GM18502 (cell line): Measurements from ENCODE around the gene RPS6KL1.
"Not testable (repeated sequence)": the region's sequence is repeated elsewhere in the genome, so short reads cannot be mapped to it uniquely, and the experiment has no call there.

Source experiments
- ATAC-seq: cut with Tn5 transposase; IDR thresholded peaks from one replicate; pipeline ENCODE4 v1.9.1; 2021; ENCODE audit warnings: mild to moderate bottlenecking; ENCODE audit not compliant: unreplicated experiment, poor library complexity

Gene RPS6KL1

DNA sequence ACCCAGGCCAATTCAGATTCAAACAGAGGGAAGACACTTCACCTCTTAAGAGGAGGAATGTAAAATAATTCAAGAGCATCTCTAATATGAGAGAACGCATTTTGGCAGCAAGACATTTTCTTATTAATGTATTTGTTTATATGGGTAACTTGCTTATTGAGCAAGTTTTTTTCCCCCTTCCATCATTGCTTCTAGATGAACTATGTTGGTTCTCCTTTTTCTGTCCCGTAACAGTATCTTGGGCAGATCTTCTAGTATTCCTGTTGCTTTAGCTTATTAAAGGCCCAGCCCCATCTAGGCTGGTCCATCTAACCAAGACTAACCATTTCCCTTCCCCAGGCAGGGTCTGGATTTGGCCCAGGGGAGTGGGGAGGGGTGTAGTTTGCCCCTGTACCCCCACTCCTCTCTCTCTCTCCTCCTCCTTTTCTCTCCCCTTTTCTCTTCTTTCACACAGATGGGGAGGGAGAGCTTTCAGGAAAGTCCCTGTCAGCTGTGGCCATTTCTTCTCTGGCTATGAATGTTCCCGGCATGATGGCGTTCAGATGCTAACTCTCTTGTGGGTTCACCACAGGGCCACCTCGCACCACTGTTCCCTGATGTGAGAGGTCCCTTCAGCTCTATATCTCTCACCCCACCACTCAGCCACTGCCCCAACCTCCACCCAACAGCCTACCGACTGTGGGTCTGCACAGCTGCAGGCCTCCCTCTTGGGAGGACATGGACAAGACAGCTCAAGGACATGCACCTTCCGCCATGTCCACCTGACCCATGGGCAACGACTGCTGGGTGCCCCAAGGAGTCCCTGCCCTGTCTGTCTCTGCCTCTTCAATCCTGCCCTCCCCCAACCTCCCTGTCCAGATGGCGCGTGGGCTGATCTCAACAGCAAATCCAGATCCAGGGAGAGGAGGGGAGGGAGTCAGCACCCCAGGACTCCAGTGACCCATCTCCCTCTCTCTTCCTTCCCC lies 15.8 kb upstream of the RPS6KL1 start:
- ATAC-seq = no peak

DNA sequence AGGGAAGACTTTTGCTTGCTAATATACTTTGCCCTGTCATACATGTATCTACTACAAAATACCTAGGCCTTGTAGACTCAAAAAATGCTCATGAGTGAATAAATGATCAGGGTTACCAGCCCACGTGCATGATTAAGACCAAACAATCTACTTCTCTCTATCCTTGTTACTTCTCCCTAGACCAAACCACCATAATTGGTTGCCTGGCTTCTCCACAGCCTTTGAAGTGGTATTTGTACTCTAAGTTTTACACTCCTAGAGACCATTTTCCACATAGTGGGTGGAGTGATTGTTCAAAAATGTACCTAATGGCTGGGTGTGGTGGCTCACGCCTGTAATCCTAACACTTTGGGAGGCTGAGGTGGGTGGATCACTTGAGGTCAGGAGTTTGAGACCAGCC lies 14.1 kb upstream of the RPS6KL1 start:
- ATAC-seq = no peak

DNA sequence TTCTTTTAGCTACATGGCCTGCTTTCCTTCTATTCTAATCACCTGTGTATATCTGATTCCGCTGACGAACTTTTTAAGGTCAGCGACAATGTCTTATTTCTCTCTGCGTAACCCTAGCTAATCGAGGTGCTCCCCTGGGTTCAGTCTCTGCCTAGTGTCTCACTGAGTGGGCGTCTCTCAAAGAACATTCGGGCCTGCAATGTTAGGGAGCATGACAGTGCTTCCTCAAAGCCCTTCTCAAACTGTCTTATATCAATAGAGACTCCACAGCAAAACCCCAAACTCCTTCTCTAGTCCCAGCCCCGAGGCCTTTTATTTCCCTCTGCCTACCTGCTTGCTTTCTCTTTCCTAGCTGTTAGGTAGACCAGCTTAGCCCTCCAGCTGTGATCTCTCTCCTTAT lies 13.7 kb upstream of the RPS6KL1 start:
- no peak for ATAC-seq

DNA sequence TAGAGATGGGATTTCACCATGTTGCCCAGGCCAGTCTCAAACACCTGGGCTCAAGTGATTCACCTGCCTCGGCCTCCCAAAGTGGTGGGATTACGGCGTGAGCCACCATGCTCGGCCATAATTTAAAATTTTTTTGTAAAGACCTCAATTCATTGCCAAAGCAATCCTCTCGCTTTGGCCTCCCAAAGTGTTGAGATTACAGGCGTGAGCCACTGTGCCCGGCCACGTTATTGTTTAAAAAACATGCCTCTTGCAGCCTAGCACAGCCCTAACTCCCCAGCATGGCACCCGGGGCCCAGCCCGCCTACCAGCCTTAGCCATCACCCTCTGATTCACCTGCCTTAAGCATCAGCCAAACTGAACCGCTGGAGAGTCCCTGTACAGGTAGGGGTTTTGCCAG lies 13.1 kb upstream of the RPS6KL1 start:
- no peak for ATAC-seq

DNA sequence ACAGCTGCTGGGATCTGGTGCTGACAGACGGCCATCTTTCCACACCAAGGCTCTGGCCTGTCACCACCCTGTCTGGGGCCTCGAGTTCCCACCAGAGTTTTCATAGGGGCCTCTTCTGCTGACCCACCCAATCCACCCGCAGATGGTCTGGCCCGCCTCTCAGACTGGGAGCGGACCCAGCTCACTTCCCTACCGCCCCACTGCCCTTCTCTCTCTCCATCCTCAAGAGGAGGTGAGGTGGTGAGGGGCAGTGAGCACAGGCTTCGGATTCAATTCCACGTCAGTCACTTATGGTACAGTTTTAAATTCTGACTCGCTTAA lies 12.3 kb upstream of the RPS6KL1 start:
- no peak for ATAC-seq

DNA sequence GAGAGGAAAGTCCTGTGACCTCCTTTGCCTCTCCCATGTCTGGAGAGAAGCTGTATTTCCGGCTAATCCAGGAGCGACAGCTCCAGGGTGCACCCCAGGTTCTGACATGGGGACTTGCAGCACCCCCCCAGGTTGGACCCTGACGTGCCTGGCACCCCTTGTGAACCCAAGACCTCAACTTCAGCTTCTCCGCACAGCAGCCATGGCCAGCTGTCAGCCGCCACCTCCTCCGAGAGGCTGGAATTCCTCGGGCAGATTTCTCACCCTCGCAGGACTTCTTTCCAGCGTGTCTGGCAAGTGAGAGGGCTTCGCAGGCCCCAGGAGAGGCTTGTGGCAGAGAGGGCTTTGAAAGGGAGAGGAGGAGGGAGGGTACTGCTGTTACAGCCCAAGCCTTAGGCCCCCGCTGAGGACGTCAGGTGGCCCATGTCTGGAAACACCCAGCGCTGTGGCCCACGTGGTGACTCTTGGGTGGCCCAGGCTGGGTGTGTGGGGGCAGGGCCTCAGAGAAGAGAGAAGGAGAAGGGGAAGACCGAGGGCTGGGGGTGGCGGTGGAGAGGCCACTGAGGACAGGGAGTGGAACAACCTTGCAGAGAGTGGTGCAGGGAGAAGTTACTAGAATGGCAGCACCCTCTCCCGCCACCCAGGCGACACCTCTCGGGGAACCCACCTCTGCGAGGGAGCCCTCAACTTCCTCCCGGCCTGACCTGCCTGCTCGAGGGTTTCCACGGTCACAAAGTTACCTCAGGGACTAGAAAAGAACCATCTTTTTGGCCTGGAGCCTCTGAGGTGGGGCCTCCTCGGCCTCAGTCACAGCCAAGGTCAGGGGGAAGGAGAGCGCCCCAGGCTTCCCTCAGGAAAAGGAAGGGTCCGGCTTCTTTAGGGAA lies 11.7 kb upstream of the RPS6KL1 start:
- no peak for ATAC-seq

DNA sequence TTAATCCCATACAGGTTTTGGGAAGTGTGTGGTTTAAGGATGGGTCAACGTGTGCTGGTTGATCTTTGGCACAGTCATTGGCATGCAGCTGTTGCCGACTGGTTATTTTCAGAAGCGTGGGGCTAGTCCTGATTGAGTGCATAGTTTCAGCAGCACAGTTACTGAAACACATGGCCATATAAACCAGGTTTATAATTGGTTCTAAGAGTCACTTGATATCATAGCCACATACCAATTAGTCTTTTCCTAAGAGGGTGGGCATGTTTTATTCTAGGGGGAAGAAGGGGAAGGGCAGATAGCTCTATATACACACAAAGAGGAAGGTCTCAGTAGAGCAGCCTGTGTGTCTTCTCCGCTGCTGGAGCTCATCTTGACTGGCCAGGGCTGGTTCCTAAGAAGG lies 11.0 kb upstream of the RPS6KL1 start:
- ATAC-seq = no peak

DNA sequence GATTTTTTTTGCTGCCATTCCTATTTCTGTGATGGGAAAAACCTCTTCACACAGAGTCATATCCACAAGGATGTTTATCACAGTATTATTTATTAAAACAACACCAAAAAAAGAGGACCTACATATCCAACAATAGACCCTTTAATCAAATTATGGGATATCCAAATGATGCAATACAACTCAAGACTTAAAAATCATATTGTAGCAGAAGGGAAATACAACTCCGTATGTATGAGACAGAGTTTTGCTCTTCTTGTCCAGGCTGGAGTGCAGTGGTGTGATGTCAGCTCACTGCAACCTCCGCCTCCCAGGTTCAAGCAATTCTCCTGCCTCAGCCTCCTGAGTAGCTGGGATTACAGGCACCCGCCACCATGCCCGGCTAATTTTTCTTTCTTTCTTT lies 9.9 kb upstream of the RPS6KL1 start:
- ATAC-seq = not testable (repeated sequence)

DNA sequence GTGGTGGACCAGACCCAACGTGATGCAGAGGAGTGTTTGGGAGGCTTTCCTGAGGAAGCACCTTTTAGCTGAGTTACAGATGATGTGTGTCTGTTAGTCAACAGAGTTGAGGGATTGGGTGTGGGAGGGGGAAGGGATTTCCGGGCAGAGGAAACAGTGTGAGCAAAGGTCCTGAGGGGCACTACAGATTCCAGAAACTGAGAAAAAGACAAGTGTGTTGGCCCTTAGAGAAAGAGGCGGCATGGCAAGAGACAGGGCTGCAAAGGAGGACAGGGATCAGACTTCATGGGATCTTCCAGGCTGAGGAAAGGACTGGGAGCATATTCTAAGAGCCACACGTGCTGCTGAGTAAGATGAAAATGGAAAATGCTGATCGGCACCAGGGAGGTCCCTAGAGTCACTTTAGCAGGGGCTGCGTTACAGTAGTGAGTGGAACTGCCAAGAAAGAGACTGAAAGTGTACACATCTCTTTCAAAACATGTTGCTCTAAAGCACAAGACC lies 9.4 kb upstream of the RPS6KL1 start:
- ATAC-seq = no peak

DNA sequence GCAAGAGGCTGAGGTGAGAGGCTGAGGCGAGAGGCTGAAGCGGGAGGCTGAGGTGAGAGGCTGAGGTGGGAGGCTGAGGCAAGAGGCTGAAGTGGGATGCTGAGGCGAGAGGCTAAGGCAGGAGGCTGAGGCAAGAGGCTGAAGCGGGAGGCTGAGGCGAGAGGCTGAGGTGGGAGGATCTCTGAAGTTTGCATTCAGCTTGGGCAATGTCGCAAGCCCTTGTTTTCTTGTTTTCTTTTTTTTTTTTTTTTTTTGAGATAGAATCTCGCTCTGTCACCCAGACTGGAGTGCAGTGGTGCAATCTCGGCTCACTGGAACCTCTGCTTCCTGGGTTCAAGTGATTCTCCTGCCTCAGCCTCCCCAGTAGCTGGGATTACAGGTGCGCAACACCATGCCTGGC lies 8.7 kb upstream of the RPS6KL1 start:
- not testable (repeated sequence) for ATAC-seq

DNA sequence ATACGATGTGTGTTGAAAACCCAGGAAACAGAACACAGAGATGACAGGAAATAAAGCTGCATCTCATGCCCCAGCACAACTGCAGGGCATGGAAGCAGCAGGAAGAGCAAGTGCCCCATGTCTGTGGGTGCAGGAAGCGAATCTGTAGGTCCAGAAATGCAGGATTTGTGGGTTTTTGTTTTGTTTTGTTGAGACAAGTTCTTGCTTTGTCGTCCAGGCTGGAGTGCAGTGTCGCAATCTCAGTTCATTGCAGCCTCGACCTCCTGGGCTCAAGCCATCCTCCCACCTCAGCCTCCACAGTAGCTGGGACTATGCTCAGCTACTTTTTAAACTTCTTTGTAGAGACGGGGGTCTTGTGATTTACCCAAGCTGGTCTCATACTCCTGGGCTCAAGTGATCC lies 6.2 kb upstream of the RPS6KL1 start:
- no peak for ATAC-seq

DNA sequence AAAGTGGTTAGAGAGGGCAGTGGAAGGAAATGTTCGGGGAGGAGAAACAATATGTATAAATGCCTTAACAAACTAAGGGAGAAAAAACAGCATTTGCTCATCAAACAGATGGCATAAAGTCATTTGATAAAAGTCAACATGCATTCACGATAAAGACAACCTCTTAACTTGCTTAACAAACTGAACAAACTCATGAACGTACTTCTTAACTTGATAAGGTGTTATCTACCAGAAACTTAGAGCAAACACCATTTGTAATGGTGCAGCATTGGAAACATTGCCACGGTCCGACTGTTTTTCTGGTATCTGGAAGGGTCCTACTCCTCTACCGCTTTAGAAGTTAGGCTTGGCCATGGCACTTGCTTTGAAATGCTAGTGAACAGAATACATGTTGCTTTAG lies 4.2 kb upstream of the RPS6KL1 start:
- ATAC-seq = no peak

DNA sequence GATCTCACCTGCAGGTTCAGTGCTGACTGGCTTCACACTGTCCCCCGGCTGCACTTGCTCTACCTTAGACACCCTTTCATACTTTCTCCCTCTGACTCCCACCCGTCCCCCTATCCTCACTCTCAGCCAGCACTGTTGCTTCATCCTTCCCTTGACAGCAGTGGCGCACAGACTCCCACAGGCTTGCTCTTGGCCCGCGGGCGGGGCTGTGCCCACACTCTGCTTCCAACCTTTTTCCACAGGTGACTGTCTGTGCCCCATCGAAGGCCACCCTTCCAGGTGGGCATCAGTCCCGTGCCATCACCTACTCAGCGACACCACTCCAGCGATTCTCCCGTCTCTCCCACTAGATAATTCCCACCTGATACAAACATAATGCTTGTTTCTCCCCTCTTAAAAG lies 1.0 kb upstream of the RPS6KL1 start:
- ATAC-seq = no peak

DNA sequence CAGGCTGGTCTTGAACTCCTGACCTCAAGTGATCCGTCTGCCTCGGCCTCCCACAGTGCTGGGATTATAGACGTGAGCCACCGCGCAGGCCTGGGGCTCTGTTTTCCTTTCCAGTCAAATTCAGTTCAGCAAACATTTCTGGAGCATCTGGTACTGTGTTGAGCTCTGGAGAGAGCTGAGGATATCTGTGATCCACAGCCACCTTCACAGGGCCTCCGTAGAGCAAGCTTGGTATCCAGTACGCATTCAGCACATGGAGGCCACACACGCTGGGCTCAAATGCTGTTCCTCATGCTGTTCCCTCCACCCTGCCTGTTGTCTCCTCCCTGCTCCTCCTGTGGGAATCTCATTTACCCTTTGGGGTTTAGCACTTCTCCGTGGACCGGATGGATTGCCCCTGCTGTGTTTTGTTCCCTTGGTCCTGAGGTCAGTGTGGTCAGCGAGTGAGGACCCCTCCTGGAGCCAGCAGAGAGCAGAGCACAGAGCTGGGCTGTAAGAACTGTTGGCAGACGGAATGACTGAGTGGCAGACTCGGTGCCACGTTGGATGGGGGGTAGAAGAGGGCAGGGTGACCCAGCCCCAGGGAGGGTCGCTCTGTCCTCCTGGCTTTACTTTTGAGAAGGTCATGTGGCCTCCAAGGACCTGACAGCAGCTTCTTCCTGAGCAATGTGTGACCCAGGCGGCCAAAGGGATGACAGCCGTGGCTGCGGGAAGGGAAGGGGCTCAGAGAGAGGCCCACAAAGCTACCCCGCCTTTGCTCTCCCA lies 891 bp downstream of the RPS6KL1 start:
- ATAC-seq = no peak

DNA sequence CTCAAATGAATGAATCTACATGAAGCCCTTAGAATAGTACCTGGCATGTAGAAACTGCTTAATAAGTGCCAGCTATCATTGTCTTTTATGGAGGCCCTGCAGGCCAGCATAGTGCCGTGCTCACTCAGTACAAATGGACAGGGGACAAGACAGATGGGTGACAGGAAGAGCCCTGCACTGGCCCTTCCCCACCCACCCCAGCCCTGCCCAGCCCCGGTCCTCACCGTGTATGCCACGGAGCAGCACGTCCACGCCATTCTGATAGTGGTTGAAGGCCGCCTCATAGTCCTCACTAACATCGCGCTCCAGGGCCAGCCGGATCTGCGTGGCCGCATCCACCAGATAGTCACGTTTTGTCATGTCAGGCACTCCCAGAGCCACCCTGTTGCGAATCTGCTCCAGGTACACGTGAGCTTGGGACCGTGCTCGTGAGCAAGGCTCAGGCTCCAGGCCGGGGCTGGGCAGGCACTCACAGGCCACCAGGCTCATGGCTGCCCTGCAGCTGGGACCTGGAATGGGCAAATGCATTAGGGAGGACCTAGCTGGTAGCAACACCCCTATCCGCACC lies 1.9 kb downstream of the RPS6KL1 start:
- ATAC-seq = no peak

DNA sequence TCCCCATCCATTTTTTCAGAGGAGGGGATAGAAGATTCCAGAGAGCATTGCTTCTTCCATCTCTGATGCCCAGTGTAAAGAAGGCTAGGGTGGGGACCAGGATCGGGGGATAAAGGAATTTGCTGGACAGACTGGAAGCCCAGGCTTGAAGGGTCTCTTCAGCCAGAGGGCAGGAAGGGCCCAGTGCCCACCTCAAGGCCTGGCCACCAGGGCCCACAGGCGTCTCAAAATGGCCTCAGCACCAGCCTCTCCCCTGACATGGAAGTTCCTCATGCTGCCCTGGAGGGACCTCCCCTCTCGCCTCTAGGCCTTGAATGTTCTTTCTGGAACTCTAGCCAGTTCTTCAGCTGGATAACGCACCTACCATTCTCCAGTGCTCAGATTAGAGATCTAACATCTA lies 2.8 kb downstream of the RPS6KL1 start:
- ATAC-seq = no peak

DNA sequence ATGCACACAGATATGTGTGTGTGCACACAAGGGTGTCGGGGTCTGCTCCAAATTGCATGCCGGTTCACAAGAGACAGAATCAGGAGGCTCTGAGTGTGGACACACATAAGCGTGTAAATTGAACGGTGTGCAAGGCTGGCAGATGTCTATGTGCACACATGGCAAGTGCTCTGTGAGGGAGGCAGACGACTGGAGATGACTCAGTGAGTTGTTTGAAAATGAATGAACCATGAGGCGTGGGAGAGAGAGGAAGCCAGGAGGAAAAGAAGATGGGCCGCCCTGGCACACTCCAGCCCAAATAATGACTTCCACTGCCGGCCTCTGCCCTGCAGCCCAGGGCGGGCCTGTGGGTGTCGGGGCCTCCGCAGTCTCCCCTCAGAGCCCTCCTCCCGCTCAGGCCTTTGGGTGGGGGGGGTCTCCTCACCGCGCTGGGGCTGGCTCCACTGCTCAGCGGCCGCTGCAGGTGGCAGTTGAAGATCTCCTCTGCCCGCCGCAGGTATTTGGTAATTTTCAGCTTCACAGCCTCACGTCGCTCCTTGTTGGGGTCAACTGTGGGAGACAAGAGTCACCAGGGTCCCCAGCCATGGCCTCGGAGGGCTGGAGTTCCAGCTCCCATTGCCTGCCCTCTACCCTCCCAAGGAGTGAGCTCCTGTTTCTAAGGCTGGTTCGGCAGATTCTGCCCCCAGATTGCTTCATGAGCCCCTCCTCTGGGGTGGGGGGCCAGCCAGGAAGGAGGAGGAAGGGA lies 3.5 kb downstream of the RPS6KL1 start:
- no peak for ATAC-seq

DNA sequence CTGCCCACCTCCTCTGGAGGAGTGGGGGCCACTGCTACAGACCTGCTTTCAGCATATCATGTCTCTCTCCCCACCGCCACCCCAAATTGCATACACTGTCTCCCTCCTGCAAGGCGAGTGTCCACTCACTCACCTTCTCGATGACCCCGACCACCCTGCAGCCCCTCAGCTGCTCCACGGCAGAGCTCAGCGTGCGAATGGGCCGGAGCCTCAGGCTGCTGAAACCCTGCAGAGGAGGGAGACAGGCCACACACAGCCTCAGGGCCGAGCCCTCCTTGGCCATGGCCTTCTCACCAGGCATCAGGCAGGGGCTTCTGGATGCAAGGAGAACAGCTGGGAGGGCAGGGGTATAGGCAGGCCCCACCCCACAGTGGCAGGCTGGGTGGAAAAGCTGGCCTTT lies 4.7 kb downstream of the RPS6KL1 start:
- no peak for ATAC-seq

DNA sequence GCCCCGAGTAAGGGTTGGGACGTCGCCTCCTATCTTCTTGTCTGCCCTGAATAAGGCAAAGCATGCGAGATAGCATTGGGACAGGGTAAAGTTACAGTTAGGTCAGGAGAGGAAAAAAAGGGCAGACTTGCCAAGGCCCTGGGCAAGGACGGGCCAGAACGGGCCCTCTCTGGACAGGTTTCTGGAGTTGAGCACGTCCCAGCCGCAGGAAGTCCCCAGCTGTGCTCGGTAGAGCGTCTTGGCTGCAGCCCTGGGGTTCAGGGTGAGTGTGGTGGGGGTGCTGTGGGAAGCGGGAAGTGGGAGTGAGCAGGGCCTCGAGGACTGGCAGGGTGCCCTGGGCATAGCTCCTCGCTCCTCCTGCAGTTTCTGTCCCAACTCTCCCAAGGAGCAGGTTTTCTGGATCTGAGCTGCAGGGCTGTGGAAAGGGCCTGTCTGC lies 5.4 kb downstream of the RPS6KL1 start:
- ATAC-seq = no peak

DNA sequence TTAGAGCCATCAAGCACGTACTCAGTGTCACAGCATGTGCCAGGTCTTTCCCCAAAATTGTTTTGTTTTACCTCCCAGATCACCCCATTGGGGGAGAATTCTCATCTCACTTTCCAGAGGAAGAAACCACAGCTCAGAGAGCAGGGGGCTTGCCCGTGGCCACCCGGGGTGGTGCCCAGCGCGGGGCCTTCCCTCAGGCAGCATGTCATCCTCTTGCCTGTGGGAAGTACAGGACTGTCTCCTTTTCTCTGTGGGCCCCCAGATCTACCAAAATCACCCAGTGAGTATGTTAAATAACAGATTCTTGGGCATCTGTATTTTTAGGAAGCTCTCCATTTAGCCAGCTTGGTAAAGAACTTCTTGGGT lies 5.9 kb downstream of the RPS6KL1 start:
- no peak for ATAC-seq
